Kidney capillary endothelial cell (primary cell): ENCODE results near the gene TP53TG3F.
"Not testable (repeated sequence)": the region's sequence is repeated elsewhere in the genome, so short reads cannot be mapped to it uniquely, and the experiment has no call there.

Experiments used
- DNase-seq: peaks from one replicate; pipeline ENCODE4 v3.0.0-alpha.2; 2018; ENCODE audit warnings: low spot score

The TP53TG3F gene, protein sequence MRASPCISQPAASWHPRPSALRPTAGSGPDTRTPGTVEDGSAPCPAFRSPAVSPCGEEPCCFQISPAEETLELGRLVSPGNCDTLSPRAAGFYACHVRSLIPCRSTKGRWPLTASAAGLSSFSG

GRCh38 chr16:33459312-33459711 lies at the start of gene TP53TG3F:
Gene TP53TG3F, plus strand, starts transcription at chr16:33459612. Its CDS starts 68 bp downstream, at chr16:33459680.
- DNase-seq, result not testable (repeated sequence)

DNA sequence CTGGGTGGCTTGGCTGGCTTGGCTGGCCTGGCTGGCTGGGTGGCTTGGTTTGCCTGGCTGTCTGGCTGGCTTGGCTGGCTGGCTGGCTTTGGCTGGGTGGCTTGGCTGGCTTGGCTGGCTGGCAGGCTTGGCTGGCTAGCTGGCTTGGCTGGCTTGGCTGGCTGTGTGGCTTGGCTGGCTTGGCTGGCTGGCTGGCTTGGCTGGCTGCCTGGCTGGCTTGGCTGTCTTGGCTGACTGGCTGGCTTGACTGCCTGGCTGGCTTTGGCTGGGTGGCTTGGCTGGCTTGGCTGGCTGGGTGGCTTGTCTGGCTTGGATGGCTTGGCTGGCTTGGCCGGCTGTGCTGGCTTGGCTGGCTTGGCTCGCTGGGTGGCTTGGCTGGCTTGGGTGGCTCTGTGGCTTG lies 32.2 kb downstream of the TP53TG3F start:
- DNase-seq, result not testable (repeated sequence)

DNA sequence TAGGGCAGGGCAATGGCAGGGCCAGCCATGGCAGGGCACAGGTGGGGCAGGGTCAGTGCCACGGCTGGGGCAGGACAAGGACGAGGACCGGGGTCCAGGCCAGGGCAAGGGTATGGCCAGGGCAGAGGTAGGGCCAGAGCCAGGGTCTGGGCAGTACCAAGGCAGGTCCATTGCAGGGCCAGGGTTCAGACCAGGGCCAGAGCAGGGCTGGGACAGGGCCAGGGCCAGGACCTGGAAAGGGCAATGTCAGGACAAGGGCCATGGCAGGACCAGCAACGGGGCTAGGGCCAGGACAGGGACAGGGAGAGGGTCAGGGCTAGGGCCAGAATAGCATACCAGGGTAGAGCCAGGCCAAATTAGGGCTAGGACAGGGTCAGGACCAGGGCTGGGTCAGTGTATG lies 47.8 kb downstream of the TP53TG3F start:
- DNase-seq, result not testable (repeated sequence)

DNA sequence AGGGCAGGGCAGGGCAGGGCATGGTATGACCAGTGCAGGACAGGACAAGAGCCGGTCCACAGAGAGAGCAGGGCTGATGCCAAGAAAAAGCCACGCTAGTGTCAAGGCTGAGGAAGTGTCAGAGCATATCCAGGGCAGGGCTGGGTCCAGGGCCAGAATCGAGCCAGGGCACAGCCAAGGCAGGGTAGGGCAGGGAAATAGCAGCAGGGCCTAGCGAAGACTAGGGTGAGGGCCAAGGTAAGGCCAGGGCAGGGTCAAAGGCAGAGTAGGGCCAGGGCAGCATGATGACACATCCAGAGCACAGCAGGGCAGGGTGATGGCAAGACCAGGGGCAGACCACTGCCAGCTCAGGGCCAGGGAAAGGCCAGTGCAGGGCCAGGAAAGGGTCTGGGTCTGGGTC lies 49.7 kb downstream of the TP53TG3F start:
- DNase-seq, result not testable (repeated sequence)

GRCh38 chr16:33509906-33510305 lies 50.5 kb downstream of the TP53TG3F start:
- DNase-seq, result not testable (repeated sequence)
